Hindlimb muscle (tissue), 1 donor: ENCODE results near the gene FPR1. TPM values are rescaled to one million over a fixed set of nuclear protein-coding genes. Genes with fewer than 3 reads are reported as not detected.

Experiments used
- DNase-seq: peaks from one replicate; pipeline ENCODE4 v3.0.0-alpha.2; 2013
- polyA plus RNA-seq: library from polyadenylated mRNA; unstranded; fragments of 120-200 nt; gene quantifications from one replicate; pipeline ENCODE4 v1.2.1, GENCODE V29; 2013; ENCODE audit not compliant: insufficient read length

Gene FPR1
- polyA plus RNA-seq, 1 donor: 1.6 TPM

DNA sequence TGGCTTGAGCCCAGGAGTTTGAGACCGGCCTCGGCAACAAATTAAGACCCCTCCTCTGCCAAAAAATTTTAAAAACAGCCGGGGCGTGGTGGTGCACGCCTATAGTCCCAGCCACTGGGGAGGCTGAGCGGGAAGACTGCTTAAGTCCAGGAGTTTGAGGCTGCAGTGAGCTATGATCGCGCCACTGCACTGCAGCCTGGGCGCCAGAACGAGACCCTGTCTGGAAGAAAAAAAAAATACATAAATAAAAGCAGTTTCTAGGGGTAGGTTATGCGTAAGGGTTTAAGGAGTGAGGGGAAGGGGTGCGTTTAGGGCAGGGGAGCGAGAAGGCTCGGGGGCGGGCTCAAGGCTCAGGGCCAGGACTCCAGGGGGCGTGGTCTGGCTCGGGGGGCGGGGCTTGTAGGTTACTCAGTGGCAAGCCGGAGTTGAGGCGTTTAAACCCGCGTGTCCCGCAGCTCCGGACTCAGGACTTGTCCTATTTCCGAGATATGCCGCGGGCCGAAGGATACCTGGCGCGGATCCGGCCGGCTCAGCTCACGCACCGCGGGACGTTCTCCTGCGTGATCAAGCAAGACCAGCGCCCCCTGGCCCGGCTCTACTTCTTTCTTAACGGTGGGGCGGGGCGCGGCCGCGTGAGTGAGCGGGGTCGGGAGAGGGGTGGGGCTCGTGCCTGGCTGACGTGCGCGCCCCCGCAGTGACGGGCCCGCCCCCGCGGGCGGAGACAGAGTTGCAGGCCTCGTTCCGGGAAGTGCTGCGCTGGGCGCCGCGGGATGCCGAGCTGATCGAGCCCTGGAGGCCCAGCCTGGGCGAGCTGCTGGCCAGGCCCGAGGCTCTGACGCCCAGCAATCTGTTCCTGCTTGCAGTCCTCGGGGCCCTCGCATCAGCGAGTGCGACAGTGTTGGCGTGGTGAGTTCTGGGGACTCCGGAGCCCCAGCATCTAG, 47.8 kb downstream of the FPR1 start:
- DNase-seq: peak; percentile 96

GRCh38 chr19:51702825-51703574, 48.7 kb downstream of the FPR1 start:
- peak; percentile 46 for DNase-seq

GRCh38 chr19:51702103-51702824, 49.4 kb downstream of the FPR1 start:
- DNase-seq: peak; percentile 58

GRCh38 chr19:51701468-51702100, 50.1 kb downstream of the FPR1 start:
- DNase-seq: no peak

DNA sequence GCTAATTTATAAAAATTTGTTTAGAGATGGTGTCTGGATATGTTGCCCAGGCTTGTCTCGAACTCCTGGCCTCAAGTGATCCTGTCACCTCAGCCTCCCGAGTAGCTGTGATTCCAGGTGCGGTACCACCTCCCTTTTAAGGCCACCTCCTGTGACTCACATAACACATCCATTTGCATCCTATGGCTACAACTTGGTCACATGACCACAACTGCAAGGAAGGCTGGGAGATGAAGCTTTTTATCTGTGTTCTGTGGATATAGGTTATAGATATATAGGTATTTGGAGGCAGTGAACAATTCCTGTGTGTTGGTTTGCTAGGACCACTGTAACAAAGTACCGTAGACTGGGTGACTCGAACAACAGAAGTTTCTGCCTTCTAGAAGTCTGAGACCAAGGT, 52.5 kb downstream of the FPR1 start:
- no peak for DNase-seq

GRCh38 chr19:51698296-51698695, 53.4 kb downstream of the FPR1 start:
- DNase-seq: no peak

GRCh38 chr19:51697169-51697776, 54.4 kb downstream of the FPR1 start:
- DNase-seq: no peak

DNA sequence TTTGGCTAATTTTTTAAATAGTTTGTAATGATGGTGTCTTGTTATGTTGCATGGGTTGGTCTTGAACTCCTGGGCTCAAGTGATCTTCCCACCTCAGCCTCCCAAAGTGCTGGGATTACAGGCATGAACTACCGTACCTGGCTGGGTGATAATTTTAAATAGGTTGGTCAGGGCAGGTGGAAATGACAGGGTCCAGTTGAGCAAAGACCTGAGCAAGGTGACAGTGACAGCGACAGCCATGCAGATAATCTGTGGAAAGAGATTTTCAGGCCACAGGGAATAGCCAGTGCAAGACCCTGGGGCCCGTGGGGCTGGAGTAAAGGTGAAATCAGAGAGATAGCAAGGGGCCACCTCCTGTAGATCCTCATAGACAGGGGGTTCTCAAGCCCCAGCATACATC, 55.1 kb downstream of the FPR1 start:
- DNase-seq: no peak

Other genes starting within 250 kb of the FPR1 start
- not detected for gene SIGLEC6, start 220.2 kb downstream of the FPR1 start, polyA plus RNA-seq
- gene ZNF175, start 180.6 kb downstream of the FPR1 start, polyA plus RNA-seq: 6.6 TPM
- gene SIGLEC5, start 121.5 kb downstream of the FPR1 start, polyA plus RNA-seq: 0.35 TPM
- gene SIGLEC14, start 105.1 kb downstream of the FPR1 start, polyA plus RNA-seq: 1.9 TPM
- gene SPACA6, start 58.5 kb downstream of the FPR1 start, polyA plus RNA-seq: 9.1 TPM
- not detected for gene HAS1, start 27.9 kb downstream of the FPR1 start, polyA plus RNA-seq
- gene FPR2, start 9.3 kb upstream of the FPR1 start, polyA plus RNA-seq: 0.61 TPM
- 1.4 TPM for gene FPR3, start 43.3 kb upstream of the FPR1 start, polyA plus RNA-seq
- gene ZNF577, start 136.1 kb upstream of the FPR1 start, polyA plus RNA-seq: 17.5 TPM
- gene ZNF649, start 153.1 kb upstream of the FPR1 start, polyA plus RNA-seq: 10.4 TPM
- gene ZNF613, start 175.6 kb upstream of the FPR1 start, polyA plus RNA-seq: 5.5 TPM
- gene ZNF350, start 235.0 kb upstream of the FPR1 start, polyA plus RNA-seq: 6.5 TPM